Naive thymus-derived CD4-positive, alpha-beta T cell (primary cell): Measurements from ENCODE around the gene MYO5C. TPM values are rescaled to one million over a fixed set of nuclear protein-coding genes. Genes with fewer than 3 reads are reported as not detected.
"Not testable (repeated sequence)": the region's sequence is repeated elsewhere in the genome, so short reads cannot be mapped to it uniquely, and the experiment has no call there.

Experiments used
- ATAC-seq: fragments of 150-1000 bp; cut with Tn5 transposase; 2 replicates; pipeline ENCODE4 v1.10.0; 2021; ENCODE audit warnings: mild to moderate bottlenecking, moderate library complexity
- CTCF ChIA-PET: fragments of 350-600 bp; sonication (Branson Sonifier 250); formaldehyde crosslinking; loops from one replicate; lab custom pipeline; 2021; ENCODE audit warnings: antibody characterized with exemption; lab: Charles Lee
- POLR2A ChIA-PET: fragments of 350-600 bp; sonication (Branson Sonifier 250); formaldehyde crosslinking; loops from one replicate; lab custom pipeline; 2021; ENCODE audit warnings: antibody characterized with exemption, inconsistent platforms; lab: Charles Lee
- DNase-seq, 9 donors: peaks; one replicate each; pipeline versions ENCODE4 v3.0.0 to v3.0.0-alpha.2; 2020 to 2022; ENCODE audit warnings: mixed read lengths in 1 of 9
- H3K27ac ChIP-seq: one replicate; pipeline ENCODE4 v1.7.0; 2013; ENCODE audit warnings: mild to moderate bottlenecking, low read depth, low read length, moderate library complexity
- H3K27me3 ChIP-seq, 2 donors: one replicate each; pipeline ENCODE4 v1.7.0; 2013; ENCODE audit warnings: low read length in 2 of 2, mild to moderate bottlenecking in 2 of 2, moderate library complexity in 2 of 2; ENCODE audit not compliant: control insufficient read depth in 2 of 2, insufficient read depth in 2 of 2
- H3K36me3 ChIP-seq, 3 experiments: 1 replicate in 2 of 3; 2 replicates in 1 of 3; pipeline ENCODE4 v1.7.0; 2013; ENCODE audit warnings: low read length in 3 of 3, mild to moderate bottlenecking in 3 of 3, moderate library complexity in 1 of 3; ENCODE audit not compliant: insufficient read depth in 3 of 3, control insufficient read depth in 2 of 3
- H3K4me1 ChIP-seq, 2 donors: one replicate each; pipeline ENCODE4 v1.7.0; 2013; ENCODE audit warnings: low read length in 2 of 2, mild to moderate bottlenecking in 2 of 2, moderate library complexity in 1 of 2; ENCODE audit not compliant: control insufficient read depth in 2 of 2, insufficient read depth in 2 of 2
- H3K4me3 ChIP-seq: 2 replicates; pipeline ENCODE4 v1.7.0; 2013; ENCODE audit warnings: mild to moderate bottlenecking, low read length
- H3K9me3 ChIP-seq, 3 experiments: 1 replicate in 2 of 3; 2 replicates in 1 of 3; pipeline ENCODE4 v1.7.0; 2013; ENCODE audit warnings: low read length in 3 of 3; ENCODE audit not compliant: control insufficient read depth in 2 of 3
- H3K27ac Mint-ChIP-seq, 9 donors: one replicate each; pipeline ENCODE4 v1.8.0; 2020 to 2022; ENCODE audit warnings: mixed read lengths in 9 of 9, mild to moderate bottlenecking in 8 of 9, moderate library complexity in 5 of 9, inconsistent platforms in 2 of 9
- H3K27me3 Mint-ChIP-seq, 5 donors: one replicate each; pipeline ENCODE4 v1.8.0; 2021 to 2022; ENCODE audit warnings: mixed read lengths in 5 of 5, mild to moderate bottlenecking in 1 of 5
- H3K36me3 Mint-ChIP-seq, 5 donors: one replicate each; pipeline ENCODE4 v1.8.0; 2020 to 2022; ENCODE audit warnings: mixed read lengths in 5 of 5, mild to moderate bottlenecking in 3 of 5, inconsistent platforms in 1 of 5
- H3K4me1 Mint-ChIP-seq, 7 donors: one replicate each; pipeline ENCODE4 v1.8.0; 2020 to 2022; ENCODE audit warnings: mixed read lengths in 7 of 7, mild to moderate bottlenecking in 3 of 7, inconsistent platforms in 1 of 7
- H3K4me3 Mint-ChIP-seq, 10 donors: one replicate each; pipeline ENCODE4 v1.8.0; 2020 to 2022; ENCODE audit warnings: mild to moderate bottlenecking in 10 of 10, mixed read lengths in 10 of 10, moderate library complexity in 6 of 10, inconsistent platforms in 2 of 10
- H3K9me3 Mint-ChIP-seq, 11 donors: one replicate each; pipeline ENCODE4 v1.8.0; 2020 to 2022; ENCODE audit warnings: mixed read lengths in 11 of 11, mild to moderate bottlenecking in 4 of 11, inconsistent platforms in 1 of 11, moderate library complexity in 1 of 11
- intact Hi-C, 2 donors: fragments of 100-400 bp; cut with micrococcal nuclease; formaldehyde crosslinking; loops; one replicate each; pipeline ENCODE4 v1.15.1; 2023
- polyA plus RNA-seq, 2 donors: library from polyadenylated mRNA; unstranded; fragments of 300-500 nt; fragmentation: Illumina TruSeq; gene quantifications; one replicate each; pipeline ENCODE4 v1.2.3, GENCODE V29; 2021
- total RNA-seq, 6 experiments: library from RNA in 5 of 6; stranded (reverse) in 5 of 6; gene quantifications; 1 replicate in 5 of 6; 2 replicates in 1 of 6; pipeline ENCODE4 v1.2.3 and lab custom pipeline; 2021 to 2026

The MYO5C gene
- total and polyA plus RNA-seq, 7 experiments from 2014 or later, result 0.19 to 1.3 (median 0.31) TPM; not detected in 1

GRCh38 chr15:52246686-52247431, 48.7 kb downstream of the MYO5C start:
- no peaks in the 10 kb centered on the region for H3K4me1 ChIP-seq
- CTCF ChIA-PET, result interaction anchor here (1.4 kb wide), 1 partner anchor 10 kb away, joined by 4 read pairs; no protein-coding TSS in a partner anchor
- no peak overlapping the region for H3K4me3 Mint-ChIP-seq
- ATAC-seq, result peak; percentile 70
- no peaks in the 10 kb centered on the region for H3K36me3 Mint-ChIP-seq
- no peaks in the 10 kb centered on the region for H3K36me3 ChIP-seq
- H3K27me3 ChIP-seq, result no peaks in the 10 kb centered on the region
- intact Hi-C loops, result no loop called here
- POLR2A ChIA-PET, result no interaction called here
- no peak for DNase-seq
- H3K27ac ChIP-seq, result no peak overlapping the region
- H3K4me3 ChIP-seq, result no peak overlapping the region
- H3K4me1 Mint-ChIP-seq, result peaks cover 0 to 13% (median 3%) of the 10 kb centered on the region in 7 donors
- peaks cover 0 to 2% (median 0%) of the 10 kb centered on the region in 11 donors for H3K9me3 Mint-ChIP-seq
- H3K27me3 Mint-ChIP-seq, result peaks cover 0 to 8% (median 0%) of the 10 kb centered on the region in 5 donors
- no peaks in the 10 kb centered on the region for H3K9me3 ChIP-seq
- no peak overlapping the region for H3K27ac Mint-ChIP-seq

GRCh38 chr15:52243697-52244555, 51.7 kb downstream of the MYO5C start:
- peaks cover 0 to 5% (median 0%) of the 10 kb centered on the region in 5 donors for H3K27me3 Mint-ChIP-seq
- H3K27me3 ChIP-seq, result no peaks in the 10 kb centered on the region
- no peak for DNase-seq
- H3K27ac ChIP-seq, result no peak overlapping the region
- no peak overlapping the region for H3K4me3 ChIP-seq
- CTCF ChIA-PET, result no interaction called here
- H3K4me1 ChIP-seq, result peaks cover 0 to 3% of the 10 kb centered on the region in 2 donors
- peaks cover 2 to 26% (median 13%) of the 10 kb centered on the region in 7 donors for H3K4me1 Mint-ChIP-seq
- no peaks in the 10 kb centered on the region for H3K36me3 ChIP-seq
- intact Hi-C loops, result no loop called here
- H3K36me3 Mint-ChIP-seq, result peaks cover 0 to 2% (median 0%) of the 10 kb centered on the region in 5 donors
- no peaks in the 10 kb centered on the region for H3K9me3 ChIP-seq
- no peak overlapping the region for H3K27ac Mint-ChIP-seq
- POLR2A ChIA-PET, result interaction anchor here (1.1 kb wide), 1 partner anchor 9 kb away, joined by 3 read pairs; no protein-coding TSS in a partner anchor
- H3K9me3 Mint-ChIP-seq, result no peaks in the 10 kb centered on the region
- no peak overlapping the region for H3K4me3 Mint-ChIP-seq
- ATAC-seq, result no peak

- no peaks in the 10 kb centered on the region for H3K9me3 Mint-ChIP-seq
- POLR2A ChIA-PET, result interaction anchor here (1.1 kb wide), 1 partner anchor 8 kb away, joined by 3 read pairs; no protein-coding TSS in a partner anchor
- no peak overlapping the region for H3K27ac Mint-ChIP-seq
Measured at GRCh38 chr15:52243286-52243685, 52.3 kb downstream of the MYO5C start.

GRCh38 chr15:52241489-52241888, 54.1 kb downstream of the MYO5C start:
- CTCF ChIA-PET, result no interaction called here
- no peak overlapping the region for H3K27ac ChIP-seq
- Mint-ChIP-seq H3K4me3 (peak overlapping the region in 9 of 10 donors; percentile 2 to 74 (median 45)), H3K27me3 (no peaks in the 10 kb centered on the region), H3K4me1 (peaks cover 2 to 36% (median 18%) of the 10 kb centered on the region in 7 donors), H3K27ac (peak overlapping the region; percentile 53 to 94 (median 75)), H3K36me3 (peaks cover 0 to 2% (median 0%) of the 10 kb centered on the region in 5 donors), H3K9me3 (no peaks in the 10 kb centered on the region)
- no peaks in the 10 kb centered on the region for H3K27me3 ChIP-seq
- no peak overlapping the region for H3K4me3 ChIP-seq
- H3K4me1 ChIP-seq, result peaks cover 0 to 3% of the 10 kb centered on the region in 2 donors
- POLR2A ChIA-PET, result no interaction called here
- peak; percentile 24 for ATAC-seq
- H3K36me3 ChIP-seq, result no peaks in the 10 kb centered on the region
- H3K9me3 ChIP-seq, result no peaks in the 10 kb centered on the region
- peak in 5 of 9 donors; percentile 24 to 54 (median 44) for DNase-seq
- intact Hi-C loops, result no loop called here

More at GRCh38 chr15:52243286-52243685, 52.3 kb downstream of the MYO5C start:
- H3K4me1 Mint-ChIP-seq, result peaks cover 2 to 26% (median 13%) of the 10 kb centered on the region in 7 donors
- ATAC-seq (no peak), DNase-seq (no peak)
- peaks cover 0 to 2% (median 0%) of the 10 kb centered on the region in 5 donors for H3K36me3 Mint-ChIP-seq
- H3K9me3 ChIP-seq, result no peaks in the 10 kb centered on the region
- intact Hi-C loops, result no loop called here
- no peak overlapping the region for H3K27ac ChIP-seq
- H3K27me3 Mint-ChIP-seq, result peaks cover 0 to 3% (median 0%) of the 10 kb centered on the region in 5 donors
- CTCF ChIA-PET, result no interaction called here
- no peaks in the 10 kb centered on the region for H3K27me3 ChIP-seq
- H3K4me1 ChIP-seq, result peaks cover 0 to 3% of the 10 kb centered on the region in 2 donors
- no peaks in the 10 kb centered on the region for H3K36me3 ChIP-seq
- no peak overlapping the region for H3K4me3 Mint-ChIP-seq
- no peak overlapping the region for H3K4me3 ChIP-seq

DNA sequence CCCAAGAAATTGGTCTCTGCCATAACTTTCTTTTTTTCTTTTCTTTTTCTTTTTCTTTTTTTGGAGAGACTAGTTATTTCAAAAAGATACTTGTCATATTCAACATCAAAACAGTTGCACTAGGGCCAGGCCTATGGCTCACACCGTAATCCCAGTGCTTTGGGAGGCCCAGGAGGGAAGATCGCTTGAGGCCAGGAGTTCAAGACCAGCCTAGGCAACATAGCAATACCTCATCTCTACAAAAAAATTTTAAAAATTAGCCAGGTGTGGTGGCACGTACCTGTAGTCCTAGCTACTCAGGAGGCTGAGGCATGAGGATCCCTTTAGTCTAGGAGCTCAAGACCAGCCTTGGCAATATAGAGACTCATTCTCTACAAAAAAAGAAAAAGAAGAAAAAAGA, 55.4 kb downstream of the MYO5C start:
- no peak for DNase-seq
- H3K36me3 Mint-ChIP-seq, result peaks cover 0 to 2% (median 0%) of the 10 kb centered on the region in 5 donors
- POLR2A ChIA-PET, result interaction anchor here (0.6 to 0.7 kb wide), 2 partner anchors 12 to 23 kb away, joined by 3 to 4 read pairs; no protein-coding TSS in a partner anchor

GRCh38 chr15:52238989-52239525, 56.5 kb downstream of the MYO5C start:
- H3K36me3 ChIP-seq, H3K9me3 ChIP-seq, H3K27me3 Mint-ChIP-seq, H3K27ac Mint-ChIP-seq, H3K27me3 ChIP-seq, H3K9me3 Mint-ChIP-seq, H3K36me3 Mint-ChIP-seq, DNase-seq, intact Hi-C loops, ATAC-seq, H3K27ac ChIP-seq, H3K4me3 Mint-ChIP-seq, H3K4me3 ChIP-seq: not testable (repeated sequence)
- H3K4me1 ChIP-seq, result peaks cover 0 to 24% of the 10 kb centered on the region in 2 donors
- ChIA-PET CTCF (interaction anchor here (1.1 to 1.2 kb wide), 2 partner anchors 8 to 18 kb away, joined by 3 to 5 read pairs; no protein-coding TSS in a partner anchor), POLR2A (interaction anchor here (1.2 kb wide), 1 partner anchor 60 kb away, joined by 4 read pairs; no protein-coding TSS in a partner anchor)
- H3K4me1 Mint-ChIP-seq, result peaks cover 9 to 53% (median 40%) of the 10 kb centered on the region in 7 donors

More for the DNA sequence above, 55.4 kb downstream of the MYO5C start:
- H3K9me3 ChIP-seq, result no peaks in the 10 kb centered on the region
- intact Hi-C loops, result no loop called here
- Mint-ChIP-seq H3K9me3 (no peaks in the 10 kb centered on the region), H3K27ac (no peak overlapping the region), H3K4me3 (no peak overlapping the region), H3K4me1 (peaks cover 3 to 42% (median 29%) of the 10 kb centered on the region in 7 donors), H3K27me3 (no peaks in the 10 kb centered on the region)
- no peak for ATAC-seq
- H3K4me1 ChIP-seq, result peaks cover 0 to 12% of the 10 kb centered on the region in 2 donors
- CTCF ChIA-PET, result no interaction called here
- H3K36me3 ChIP-seq, result no peaks in the 10 kb centered on the region
- H3K27me3 ChIP-seq, result no peaks in the 10 kb centered on the region
- no peak overlapping the region for H3K4me3 ChIP-seq
- H3K27ac ChIP-seq, result no peak overlapping the region
